OCI-LY7 (cell line): Measurements from ENCODE around the gene KCNIP4. TPM values are rescaled to one million over a fixed set of nuclear protein-coding genes. Genes with fewer than 3 reads are reported as not detected.

ENCODE experiments used
- BruUV-seq: library from RNA; stranded (reverse); fragments of 400-500 nt; replicated peaks from 2 replicates; lab custom pipeline; 2021; lab: Mats Ljungman, UMichigan
- CTCF ChIA-PET: fragments of 300-600 bp; sonication (Branson Sonifier 250); formaldehyde crosslinking; loops from one replicate; lab custom pipeline; 2022; ENCODE audit warnings: antibody characterized with exemption; ENCODE audit not compliant: unreplicated experiment; lab: Charles Lee
- POLR2A ChIA-PET: fragments of 300-600 bp; sonication (Branson Sonifier 250); formaldehyde crosslinking; loops from one replicate; lab custom pipeline; 2022; ENCODE audit warnings: antibody characterized with exemption; lab: Charles Lee
- DNase-seq: peaks from one replicate; pipeline ENCODE4 v3.0.0-alpha.2; 2015; ENCODE audit warnings: low spot score
- H2AFZ ChIP-seq: fragments of 200-600 bp; sonication (generic), shearing (Covaris generic); 2 replicates; pipeline ENCODE4 v1.6.1; 2014; ENCODE audit warnings: mild to moderate bottlenecking, antibody characterized with exemption, low read length, moderate library complexity
- H3K27ac ChIP-seq: fragments of 200-600 bp; sonication (generic); 2 replicates; pipeline ENCODE4 v1.5.1; 2014; ENCODE audit warnings: mixed run types, low read depth, mild to moderate bottlenecking, moderate library complexity, low read length, inconsistent platforms; ENCODE audit not compliant: poor library complexity, severe bottlenecking
- H3K36me3 ChIP-seq: fragments of 200-600 bp; sonication (generic); 2 replicates; pipeline ENCODE4 v1.6.1; 2014; ENCODE audit warnings: mild to moderate bottlenecking, antibody characterized with exemption, low read length, moderate library complexity, mixed read lengths; ENCODE audit not compliant: insufficient read depth
- H3K4me1 ChIP-seq: fragments of 200-600 bp; sonication (generic); 2 replicates; pipeline ENCODE4 v1.5.1; 2014; ENCODE audit warnings: mild to moderate bottlenecking, low read length; ENCODE audit not compliant: insufficient read depth, poor library complexity, severe bottlenecking
- H3K4me2 ChIP-seq: fragments of 200-600 bp; sonication (generic); 2 replicates; pipeline ENCODE4 v1.6.1; 2014; ENCODE audit warnings: mild to moderate bottlenecking, low read length
- H3K4me3 ChIP-seq: fragments of 200-600 bp; sonication (generic); 2 replicates; pipeline ENCODE4 v1.5.1; 2014; ENCODE audit warnings: mild to moderate bottlenecking, low read depth, low read length; ENCODE audit not compliant: poor library complexity, severe bottlenecking
- H3K79me2 ChIP-seq: fragments of 200-600 bp; sonication (generic); 2 replicates; pipeline ENCODE4 v1.6.1; 2016; ENCODE audit warnings: low read depth, mild to moderate bottlenecking, low read length, moderate library complexity, mixed read lengths; ENCODE audit not compliant: insufficient read depth
- H3K9me2 ChIP-seq: fragments of 200-600 bp; sonication (generic); 2 replicates; pipeline ENCODE4 v1.6.1; 2016; ENCODE audit warnings: mild to moderate bottlenecking, low read length, mixed read lengths; ENCODE audit not compliant: insufficient read depth
- H3K9me3 ChIP-seq: fragments of 200-600 bp; sonication (generic); 2 replicates; pipeline ENCODE4 v1.6.1; 2014; ENCODE audit warnings: mild to moderate bottlenecking, mixed run types, low read length, mixed read lengths
- H4K20me1 ChIP-seq: fragments of 200-600 bp; sonication (generic); 2 replicates; pipeline ENCODE4 v1.6.1; 2014; ENCODE audit warnings: mild to moderate bottlenecking, antibody characterized with exemption, low read length, moderate library complexity, mixed read lengths; ENCODE audit not compliant: insufficient read depth
- EZH2phosphoT487 ChIP-seq: fragments of 200-600 bp; sonication (generic); IDR thresholded peaks from 2 replicates; pipeline ENCODE4 v1.6.1; 2018; ENCODE audit warnings: low read depth, borderline replicate concordance, mild to moderate bottlenecking, mixed run types, antibody characterized with exemption, low read length, moderate library complexity, mixed read lengths
- intact Hi-C: fragments of 100-400 bp; cut with micrococcal nuclease; formaldehyde crosslinking; loops from one replicate; pipeline ENCODE4 v1.10.0; 2022; ENCODE audit not compliant: unreplicated experiment
- total RNA-seq, 2 experiments: library from RNA; depleted of rRNA in 1 of 2; stranded (reverse); fragments of >200 nt in 1 of 2; shearing (Covaris generic) in 1 of 2; gene quantifications; 2 replicates each; pipeline ENCODE4 v1.2.3, GENCODE V29; 2014 to 2022
- TF ChIP-seq, protein P1 (sequence below): fragments of 200-600 bp; sonication (generic); conservative IDR thresholded peaks from 2 replicates; pipeline ENCODE4 v1.5.1; 2014; ENCODE audit warnings: mild to moderate bottlenecking, antibody characterized with exemption, low read length, moderate library complexity, mixed read lengths

Gene KCNIP4
- total RNA-seq, 2 experiments from 2014 or later: not detected

DNA sequence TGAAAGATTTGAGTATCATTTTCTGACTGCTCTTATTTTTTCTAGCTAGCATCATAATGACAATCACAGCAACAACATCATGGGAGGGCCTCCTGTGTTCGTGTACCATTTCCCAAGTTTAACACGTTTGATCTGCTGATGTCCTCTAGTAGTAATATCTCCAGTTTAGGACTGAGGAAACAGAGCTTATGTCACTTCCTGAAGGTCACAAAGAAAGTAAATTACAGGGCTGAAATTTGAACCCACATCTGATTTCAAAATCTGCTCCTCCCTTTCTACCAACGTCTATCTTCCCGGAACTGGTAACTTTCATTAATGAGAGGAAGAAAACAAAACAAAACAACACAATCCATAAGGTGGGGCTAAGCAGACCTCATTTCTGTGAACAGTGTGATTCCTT, 945.6 kb downstream of the KCNIP4 start:
- Histone ChIP-seq H3K9me2 (no peaks in the 10 kb centered on the region), H2AFZ (no peak overlapping the region), H3K4me2 (no peak overlapping the region), H3K27ac (no peak overlapping the region), H3K9me3 (no peaks in the 10 kb centered on the region), H3K4me3 (no peak overlapping the region), H4K20me1 (no peaks in the 10 kb centered on the region), H3K36me3 (no peaks in the 10 kb centered on the region), H3K79me2 (no peaks in the 10 kb centered on the region), H3K4me1 (no peaks in the 10 kb centered on the region)
- BruUV-seq: no TSS peak
- POLR2A ChIA-PET: interaction anchor here (0.9 to 1.4 kb wide), 2 partner anchors 23 to 24 kb away, joined by 3 read pairs; no protein-coding TSS in a partner anchor
- CTCF ChIA-PET: no interaction called here
- TF ChIP-seq, protein P1, sequence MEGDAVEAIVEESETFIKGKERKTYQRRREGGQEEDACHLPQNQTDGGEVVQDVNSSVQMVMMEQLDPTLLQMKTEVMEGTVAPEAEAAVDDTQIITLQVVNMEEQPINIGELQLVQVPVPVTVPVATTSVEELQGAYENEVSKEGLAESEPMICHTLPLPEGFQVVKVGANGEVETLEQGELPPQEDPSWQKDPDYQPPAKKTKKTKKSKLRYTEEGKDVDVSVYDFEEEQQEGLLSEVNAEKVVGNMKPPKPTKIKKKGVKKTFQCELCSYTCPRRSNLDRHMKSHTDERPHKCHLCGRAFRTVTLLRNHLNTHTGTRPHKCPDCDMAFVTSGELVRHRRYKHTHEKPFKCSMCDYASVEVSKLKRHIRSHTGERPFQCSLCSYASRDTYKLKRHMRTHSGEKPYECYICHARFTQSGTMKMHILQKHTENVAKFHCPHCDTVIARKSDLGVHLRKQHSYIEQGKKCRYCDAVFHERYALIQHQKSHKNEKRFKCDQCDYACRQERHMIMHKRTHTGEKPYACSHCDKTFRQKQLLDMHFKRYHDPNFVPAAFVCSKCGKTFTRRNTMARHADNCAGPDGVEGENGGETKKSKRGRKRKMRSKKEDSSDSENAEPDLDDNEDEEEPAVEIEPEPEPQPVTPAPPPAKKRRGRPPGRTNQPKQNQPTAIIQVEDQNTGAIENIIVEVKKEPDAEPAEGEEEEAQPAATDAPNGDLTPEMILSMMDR: no peak
- no peak for TF ChIP-seq EZH2phosphoT487
- intact Hi-C loops: no loop called here
- no peak for DNase-seq

DNA sequence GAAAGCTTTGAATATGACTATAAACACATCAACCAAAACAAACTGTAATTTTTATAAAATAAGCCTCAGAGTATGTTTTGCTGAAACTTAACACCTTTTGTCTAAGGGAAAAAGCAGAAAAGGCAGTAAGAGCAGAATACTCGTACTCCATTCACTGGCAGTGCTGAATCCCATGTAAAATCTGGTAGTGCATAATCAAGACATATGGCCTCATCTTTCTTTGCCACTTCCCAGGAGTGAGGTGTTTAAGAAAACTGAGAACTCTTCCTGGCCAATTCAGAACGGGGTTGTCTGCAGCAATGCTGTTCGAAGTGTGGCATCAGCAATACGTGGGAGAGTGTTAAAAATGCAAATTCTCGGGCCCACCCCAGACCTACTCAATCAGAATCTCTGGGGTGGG, 946.3 kb downstream of the KCNIP4 start:
- Histone ChIP-seq H3K27ac (no peak overlapping the region), H3K79me2 (no peaks in the 10 kb centered on the region), H3K4me1 (no peaks in the 10 kb centered on the region), H3K4me2 (no peak overlapping the region), H3K36me3 (no peaks in the 10 kb centered on the region), H3K9me3 (no peaks in the 10 kb centered on the region), H3K9me2 (no peaks in the 10 kb centered on the region), H2AFZ (no peak overlapping the region), H4K20me1 (no peaks in the 10 kb centered on the region), H3K4me3 (no peak overlapping the region)
- TF ChIP-seq EZH2phosphoT487: no peak
- TF ChIP-seq, protein P1: no peak
- CTCF ChIA-PET: no interaction called here
- POLR2A ChIA-PET: interaction anchor here (0.9 kb wide), 1 partner anchor 24 kb away, joined by 3 read pairs; no protein-coding TSS in a partner anchor
- no peak for DNase-seq
- BruUV-seq: no TSS peak
- intact Hi-C loops: no loop called here

DNA sequence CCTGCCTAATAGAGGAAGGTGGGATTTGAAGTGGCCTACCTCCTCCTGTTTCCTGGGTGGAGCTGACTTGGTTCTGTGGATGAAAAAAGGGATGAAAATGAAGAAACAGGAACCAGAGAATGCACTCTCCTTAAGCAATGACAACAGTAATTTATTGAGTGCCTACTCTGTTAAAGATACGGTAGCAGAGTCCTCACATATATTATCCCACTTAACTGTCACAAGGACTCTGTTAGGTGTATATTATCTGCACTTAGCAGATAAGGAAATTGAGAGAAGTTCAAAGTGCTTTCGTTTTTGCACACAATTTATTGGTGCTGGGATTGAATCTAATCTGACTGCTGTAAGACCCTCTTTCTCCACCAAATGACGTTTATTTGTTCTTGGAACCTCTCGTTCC, 947.1 kb downstream of the KCNIP4 start:
- no peaks in the 10 kb centered on the region for H3K4me1 ChIP-seq
- H2AFZ ChIP-seq: no peak overlapping the region
- intact Hi-C loops: no loop called here
- H3K9me3 ChIP-seq: no peaks in the 10 kb centered on the region
- no peaks in the 10 kb centered on the region for H4K20me1 ChIP-seq
- no peaks in the 10 kb centered on the region for H3K36me3 ChIP-seq
- ChIA-PET POLR2A (no interaction called here), CTCF (no interaction called here)
- no TSS peak for BruUV-seq
- no peaks in the 10 kb centered on the region for H3K79me2 ChIP-seq
- H3K4me3 ChIP-seq: no peak overlapping the region
- H3K9me2 ChIP-seq: no peaks in the 10 kb centered on the region
- H3K4me2 ChIP-seq: no peak overlapping the region
- TF ChIP-seq, protein P1: no peak
- TF ChIP-seq EZH2phosphoT487: no peak
- no peak for DNase-seq
- H3K27ac ChIP-seq: no peak overlapping the region
